Renal cortex interstitium (tissue), 11 donors: ENCODE results near the gene SFXN5. TPM values are rescaled to one million over a fixed set of nuclear protein-coding genes. Genes with fewer than 3 reads are reported as not detected.
"Not testable (repeated sequence)": the region's sequence is repeated elsewhere in the genome, so short reads cannot be mapped to it uniquely, and the experiment has no call there.

Experiments
- DNase-seq, 11 donors: peaks; one replicate each; pipeline ENCODE4 v3.0.0-alpha.2; 2013; ENCODE audit warnings: low read depth in 9 of 11, low spot score in 4 of 11; ENCODE audit errors: extremely low read depth in 1 of 11
- polyA plus RNA-seq, 3 donors: library from polyadenylated mRNA; unstranded; fragments of 120-200 nt; gene quantifications; one replicate each; pipeline ENCODE4 v1.2.1, GENCODE V29; 2013; ENCODE audit not compliant: insufficient read length in 3 of 3

Gene SFXN5
- polyA plus RNA-seq, 3 donors, result 23.4 to 27.6 (median 24.7) TPM

DNA sequence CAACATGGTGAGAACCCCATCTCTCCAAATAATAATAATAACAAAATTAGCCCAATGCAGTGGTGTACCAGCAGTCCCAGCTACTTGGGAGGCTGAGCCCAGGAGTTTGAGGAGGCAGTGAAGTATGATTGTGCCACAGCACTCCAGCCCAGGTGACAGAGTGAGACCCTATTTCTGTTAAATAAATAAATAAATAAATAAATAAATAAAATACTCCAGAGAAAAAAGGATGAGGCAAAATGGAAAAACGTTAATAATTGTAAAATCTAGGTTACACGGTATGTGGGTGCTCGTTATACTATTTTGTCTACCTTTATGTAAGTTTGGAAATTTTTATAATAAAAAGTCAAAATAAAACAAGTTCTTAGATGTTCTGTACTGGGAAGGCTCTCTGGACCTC lies 162.8 kb downstream of the SFXN5 start:
- no peak for DNase-seq

DNA sequence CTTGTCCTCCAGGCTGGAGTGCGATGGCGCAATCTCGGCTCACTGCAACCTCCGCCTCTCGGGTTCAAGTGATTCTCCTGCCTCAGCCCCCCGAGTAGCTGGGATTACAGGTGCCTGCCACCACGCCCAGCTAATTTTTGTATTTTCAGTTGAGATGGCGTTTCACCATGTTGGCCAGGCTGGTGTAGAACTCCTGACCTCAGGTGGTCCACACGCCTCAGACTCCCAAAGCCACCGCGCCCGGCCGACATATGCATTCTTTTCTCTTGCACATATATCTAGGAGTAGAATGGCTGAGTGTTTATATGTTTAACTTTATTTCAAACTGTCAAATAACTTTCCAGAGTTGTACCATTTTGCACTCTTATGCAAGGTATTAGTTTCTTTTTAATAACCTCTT lies 164.1 kb downstream of the SFXN5 start:
- DNase-seq, result not testable (repeated sequence)

DNA sequence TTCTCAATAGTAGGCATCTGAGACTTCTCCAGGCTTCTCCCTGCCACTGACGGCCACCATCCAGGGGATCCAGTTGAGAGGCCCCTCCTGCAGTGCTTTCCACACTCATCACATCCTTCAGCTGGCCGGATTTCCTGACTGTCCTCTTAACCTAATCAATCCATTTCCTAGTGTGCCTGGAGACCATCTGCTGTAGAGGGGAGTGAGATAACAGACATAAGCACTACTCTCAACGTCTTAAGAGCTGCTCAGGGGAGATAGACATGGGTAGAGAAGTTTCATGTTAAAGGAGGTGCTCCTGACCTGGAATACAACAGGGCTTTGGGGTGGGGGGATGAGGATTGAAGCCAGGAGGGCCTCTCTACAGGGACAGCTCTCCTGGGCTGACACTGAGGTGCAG lies 170.1 kb downstream of the SFXN5 start:
- no peak for DNase-seq

GRCh38 chr2:72900191-72900825 lies 171.2 kb downstream of the SFXN5 start:
- no peak for DNase-seq

DNA sequence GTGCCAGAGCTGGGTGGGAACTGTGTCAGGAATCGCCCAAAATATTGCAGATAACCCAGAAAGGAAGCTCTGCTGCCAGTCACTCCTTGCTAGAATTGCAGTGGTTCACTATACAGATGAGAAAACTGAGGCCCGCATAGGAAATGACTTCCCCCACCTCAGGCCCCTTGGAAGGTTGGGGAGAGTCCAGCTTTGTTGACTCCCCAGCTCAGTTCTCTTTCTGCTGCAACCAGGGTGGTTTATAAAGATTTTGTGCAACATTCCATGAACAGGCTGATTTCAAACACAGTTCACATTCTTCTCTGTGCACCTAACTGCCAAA lies 173.0 kb downstream of the SFXN5 start:
- no peak for DNase-seq

DNA sequence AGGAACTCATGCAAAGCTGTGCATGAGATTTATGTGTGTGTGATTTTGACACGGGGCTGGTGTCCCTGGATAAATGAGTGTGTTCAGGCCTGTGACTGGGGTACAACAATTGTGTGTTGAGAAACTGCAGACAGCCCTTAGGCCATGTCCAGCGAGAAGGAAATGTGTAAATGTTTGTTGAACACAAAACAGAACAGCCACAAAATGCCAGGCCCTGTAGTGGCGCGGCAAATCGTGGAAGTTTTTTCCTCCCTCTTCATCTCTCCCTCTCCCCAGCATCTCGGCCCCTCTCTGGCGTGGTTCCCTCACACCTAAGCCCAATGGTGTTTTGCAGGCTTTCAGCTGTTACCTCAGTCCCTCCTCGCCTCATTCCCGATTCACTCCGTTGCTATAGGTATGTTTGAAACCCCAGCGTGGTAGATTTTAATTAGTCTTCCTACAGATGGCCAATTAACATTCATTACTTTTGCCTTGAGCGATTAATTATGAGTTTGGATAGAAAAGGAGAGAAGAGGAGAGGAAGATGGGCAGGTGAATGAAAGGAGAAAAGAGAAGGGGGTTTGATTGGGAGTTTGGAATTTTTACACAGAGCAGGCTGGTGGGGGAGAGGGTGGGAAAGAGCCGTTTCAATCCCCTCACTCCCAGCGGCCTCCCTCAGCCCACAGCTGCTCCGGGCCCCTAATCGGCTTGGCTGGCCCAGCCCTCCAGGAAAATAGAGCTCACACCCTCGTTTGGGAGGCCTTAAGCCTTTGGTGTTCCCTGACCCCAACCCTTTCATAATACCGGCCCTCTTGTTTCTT lies 173.5 kb downstream of the SFXN5 start:
- DNase-seq, result no peak

- DNase-seq, result no peak
Observed at GRCh38 chr2:72896446-72896845, 175.1 kb downstream of the SFXN5 start.

DNA sequence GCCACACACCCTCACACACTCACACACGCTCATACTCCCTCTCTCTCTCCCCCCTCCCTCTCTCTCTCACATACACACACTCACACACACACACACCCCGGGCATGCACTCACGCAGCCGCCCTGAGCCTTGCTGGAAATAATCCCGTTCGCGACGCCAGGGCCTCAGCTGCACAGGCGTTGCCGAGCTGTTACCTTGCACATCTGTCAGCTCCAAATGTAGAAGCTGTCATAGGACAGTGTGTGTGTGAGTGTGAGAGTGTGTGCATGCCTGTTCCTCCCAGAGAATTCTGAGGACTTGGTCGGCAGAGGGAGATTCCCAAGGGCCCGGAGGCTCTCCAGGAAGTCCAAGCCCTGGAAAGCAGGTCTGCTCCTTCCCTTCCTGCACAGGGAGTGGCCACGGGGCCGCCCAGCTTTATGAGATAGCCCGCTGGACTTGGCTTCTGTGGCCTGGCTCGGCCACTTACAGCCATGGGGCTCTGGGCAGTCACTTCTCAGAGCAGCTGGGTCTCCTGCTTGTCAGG lies 175.7 kb downstream of the SFXN5 start:
- no peak for DNase-seq

DNA sequence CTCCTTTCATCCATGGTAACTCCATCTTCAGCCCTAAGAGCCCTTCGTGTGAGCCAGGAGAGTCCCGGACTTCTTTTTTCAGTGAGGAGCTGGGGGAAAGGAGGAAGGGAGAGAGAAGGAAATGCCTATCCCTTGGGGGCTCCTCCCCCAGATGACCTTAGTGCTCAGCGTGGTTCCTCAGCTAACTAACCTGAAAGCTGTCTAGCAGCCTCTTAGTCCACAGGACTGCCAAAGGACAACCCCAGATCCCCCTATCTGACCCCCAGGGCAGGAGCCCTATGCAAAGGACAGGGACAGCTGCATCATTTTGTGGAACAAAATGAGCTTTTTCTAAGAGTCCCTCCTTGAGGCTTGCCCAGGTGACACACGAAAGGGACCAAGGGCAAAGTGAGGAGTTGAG lies 176.4 kb downstream of the SFXN5 start:
- no peak for DNase-seq

DNA sequence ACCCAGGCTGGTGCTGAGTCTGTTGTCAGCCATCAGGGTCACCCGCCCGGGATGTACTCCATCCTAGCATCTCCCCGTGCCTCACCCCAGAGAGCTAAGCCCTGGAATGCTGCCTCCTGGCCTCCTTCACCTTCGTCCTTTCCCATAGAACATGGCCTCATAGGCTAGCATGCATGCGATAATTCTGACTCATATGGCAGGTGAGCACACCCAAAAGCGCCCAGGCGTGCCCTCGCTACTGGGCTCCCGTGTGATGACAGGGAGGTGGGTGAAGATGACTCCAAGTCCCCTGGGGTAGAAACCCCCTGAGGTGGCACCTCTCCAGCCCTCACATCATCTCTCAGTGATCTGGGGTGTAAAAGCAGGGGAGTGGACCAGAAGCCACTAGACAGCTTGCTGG lies 177.0 kb downstream of the SFXN5 start:
- DNase-seq, result no peak

- DNase-seq, result peak in 2 of 11 donors; percentile 40 to 51
Observed at GRCh38 chr2:72893594-72894319, 177.8 kb downstream of the SFXN5 start.

DNA sequence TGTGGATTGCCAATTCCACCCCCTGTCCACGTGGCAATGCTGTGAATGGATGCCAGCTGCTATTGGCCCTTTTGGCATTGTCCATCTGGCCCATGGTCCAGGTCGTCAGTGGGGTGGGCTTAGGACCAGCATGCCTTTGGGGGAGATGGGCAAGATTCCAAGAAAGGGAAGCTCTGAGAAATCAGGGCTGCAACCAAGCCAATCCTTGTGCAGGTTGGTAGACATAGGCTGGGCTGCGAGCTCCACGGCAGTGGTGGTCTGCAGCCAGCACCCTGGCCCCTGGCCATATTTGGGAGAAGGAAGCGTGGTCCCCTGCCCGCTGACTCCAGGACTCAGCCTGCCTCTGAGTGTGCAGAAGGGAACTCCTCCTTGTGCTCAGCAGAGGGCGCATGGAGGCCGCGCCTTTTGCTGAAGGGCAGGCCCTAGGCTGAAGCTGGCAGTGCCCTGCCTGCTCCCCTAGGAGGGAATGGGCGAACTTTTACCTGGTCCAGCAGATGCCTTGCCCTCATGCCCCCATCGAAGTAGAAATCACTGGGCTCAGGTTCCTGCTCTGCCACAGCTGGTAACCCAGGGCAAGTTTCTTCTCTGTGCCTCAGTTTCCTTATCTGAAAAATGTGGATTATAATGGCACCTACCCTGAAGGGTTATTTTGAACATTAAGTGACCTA lies 178.9 kb downstream of the SFXN5 start:
- peak in 1 of 11 donors; percentile 51 for DNase-seq

Other genes starting within 250 kb of the SFXN5 start
- 10 to 100 TPM; 22.2 to 24.2 (median 22.7) TPM for gene EXOC6B, start 245.7 kb downstream of the SFXN5 start, polyA plus RNA-seq
- 10 to 100 TPM in 2 of 3 donors, 1 to 10 TPM in 1; 8.9 to 10.8 (median 10.1) TPM for gene SPR, start 184.3 kb downstream of the SFXN5 start, polyA plus RNA-seq
- gene EMX1, start 154.2 kb downstream of the SFXN5 start, polyA plus RNA-seq, result 10 to 100 TPM; 30.2 to 48.9 (median 43.7) TPM
- gene RAB11FIP5, start 41.2 kb upstream of the SFXN5 start, polyA plus RNA-seq, result 10 to 100 TPM; 44.6 to 46.4 (median 45.6) TPM
- gene NOTO, start 130.9 kb upstream of the SFXN5 start, polyA plus RNA-seq, result under 1 TPM in 2 of 3 donors, not detected in 1; 0.07 to 0.17 TPM
- gene SMYD5, start 142.5 kb upstream of the SFXN5 start, polyA plus RNA-seq, result 10 to 100 TPM; 32.8 to 42.6 (median 33.1) TPM
- gene PRADC1, start 161.5 kb upstream of the SFXN5 start, polyA plus RNA-seq, result 10 to 100 TPM; 11.4 to 16.5 (median 12.8) TPM
- gene CCT7, start 162.6 kb upstream of the SFXN5 start, polyA plus RNA-seq, result 100 to 1,000 TPM; 232 to 279 (median 262) TPM
- gene FBXO41, start 212.8 kb upstream of the SFXN5 start, polyA plus RNA-seq, result 1 to 10 TPM; 1.8 to 3.0 (median 1.8) TPM
- not detected for gene EGR4, start 221.8 kb upstream of the SFXN5 start, polyA plus RNA-seq